HG02798 (cell line): ENCODE results near the gene CPPED1.

Experiments used
- ATAC-seq: cut with Tn5 transposase; IDR thresholded peaks from one replicate; pipeline ENCODE4 v1.9.1; 2021; ENCODE audit warnings: mild to moderate bottlenecking; ENCODE audit not compliant: unreplicated experiment, poor library complexity

CPPED1 gene

DNA sequence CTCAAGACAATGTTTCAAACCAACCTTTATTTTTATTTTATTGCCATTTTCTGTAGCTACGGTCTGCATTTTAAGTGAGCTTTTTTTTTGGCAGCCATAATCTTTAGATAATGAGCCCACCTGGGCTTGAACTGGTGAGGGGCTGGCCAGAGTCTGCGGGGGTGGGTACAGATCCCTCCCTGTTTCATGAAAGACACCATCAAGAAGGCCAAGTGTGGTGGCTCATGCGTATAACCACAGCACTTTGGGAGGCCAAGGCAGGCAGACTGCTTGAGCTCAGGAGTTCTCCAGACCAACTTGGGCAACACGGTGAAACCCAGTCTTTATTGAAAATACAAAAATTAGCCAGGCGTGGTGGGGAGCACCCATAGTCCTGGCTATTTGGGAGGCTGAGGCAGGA is 113.7 kb downstream of the CPPED1 start:
- ATAC-seq, result no peak

DNA sequence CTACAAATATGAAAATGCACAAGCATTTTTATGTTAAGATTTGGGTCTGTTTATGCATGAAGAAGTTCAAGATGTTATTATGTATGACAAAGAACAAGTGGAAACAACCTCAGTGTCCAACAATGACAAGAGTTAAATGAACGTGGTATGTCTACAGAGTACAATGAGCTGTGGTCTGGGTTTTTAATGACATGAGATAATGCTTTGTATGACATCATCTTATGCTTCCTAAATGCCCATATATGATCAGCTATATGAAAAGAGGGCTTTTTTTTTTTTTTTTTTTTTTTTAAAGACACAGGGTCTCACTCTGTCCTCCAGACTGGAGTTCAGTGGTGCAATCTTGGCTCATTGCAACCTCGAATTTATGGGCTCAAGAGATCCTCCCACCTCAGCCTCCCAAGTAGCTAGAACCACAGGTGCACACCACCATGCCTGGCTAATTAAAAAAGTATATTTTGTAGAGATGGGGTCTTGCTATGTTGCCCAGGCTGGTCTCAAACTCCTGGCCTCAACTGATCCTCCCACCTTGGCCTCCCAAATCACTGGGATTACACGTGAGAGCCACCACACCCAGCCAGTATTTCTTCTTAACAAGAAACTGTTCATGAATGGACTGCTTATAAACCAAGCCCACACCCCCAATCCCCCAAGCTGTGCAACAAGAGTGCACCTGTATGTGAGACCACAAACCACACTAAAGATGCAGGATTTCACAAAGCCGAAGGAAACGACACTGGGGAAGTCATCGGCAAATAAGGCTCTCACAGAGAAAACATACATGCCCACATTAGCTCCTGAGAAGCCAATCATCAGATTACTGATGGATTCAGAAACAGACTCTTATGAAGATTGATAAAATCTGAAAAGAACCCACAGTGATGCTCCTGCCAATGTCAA is 114.5 kb downstream of the CPPED1 start:
- ATAC-seq, result no peak

DNA sequence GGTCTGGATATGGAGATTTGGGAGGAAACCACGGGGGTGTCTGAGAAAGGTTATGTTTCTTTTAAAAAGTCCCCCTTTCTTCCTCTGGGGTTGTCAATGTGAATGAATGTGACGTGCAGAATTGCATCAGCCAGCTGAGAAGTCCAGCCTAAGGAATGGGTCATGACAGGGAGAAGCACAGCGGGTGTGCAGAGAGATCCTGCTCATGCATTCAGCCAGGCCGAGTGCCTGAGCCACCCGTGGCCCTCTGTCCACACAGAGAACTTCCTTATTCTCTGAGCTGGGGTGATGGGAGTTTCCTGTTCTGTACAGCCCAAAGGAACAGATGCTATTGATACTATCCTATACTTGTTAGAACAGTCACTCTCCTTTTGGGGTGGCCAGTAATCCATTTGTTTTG is 117.9 kb downstream of the CPPED1 start:
- no peak for ATAC-seq

DNA sequence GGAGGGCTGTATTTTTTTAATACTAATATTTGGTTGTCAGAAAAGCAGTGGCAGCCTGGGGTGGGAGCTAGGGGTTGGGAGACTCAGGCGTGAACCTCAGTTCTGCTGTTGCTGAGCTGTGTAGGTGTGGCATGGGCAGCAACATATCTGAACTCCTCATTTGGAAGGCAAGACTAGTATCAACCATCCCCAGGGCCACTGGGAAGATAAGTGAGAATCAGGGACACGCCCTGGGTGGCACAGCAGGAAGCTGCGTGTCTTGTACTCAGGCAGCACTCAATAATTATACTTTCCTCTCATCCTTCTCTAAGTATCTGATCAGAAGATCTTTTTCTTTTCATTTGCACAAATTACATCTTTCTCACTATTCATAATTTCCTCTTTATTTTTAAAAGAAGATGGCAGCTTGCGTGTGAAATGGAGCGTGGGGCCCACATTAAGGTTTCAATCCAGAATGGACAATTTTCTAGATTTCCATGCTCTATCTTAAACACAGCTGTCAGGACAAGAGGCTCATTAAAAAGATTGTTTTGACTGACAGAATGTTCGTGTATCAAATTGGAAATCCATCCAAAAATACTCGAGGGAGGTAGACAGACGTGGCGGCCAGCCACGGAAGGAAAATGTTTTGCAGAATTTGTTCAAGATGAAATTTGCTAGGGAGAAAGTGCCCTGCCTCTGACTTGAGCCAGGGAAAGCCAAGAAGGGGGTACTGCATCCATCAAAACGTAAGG is 121.1 kb downstream of the CPPED1 start:
- ATAC-seq, result no peak

DNA sequence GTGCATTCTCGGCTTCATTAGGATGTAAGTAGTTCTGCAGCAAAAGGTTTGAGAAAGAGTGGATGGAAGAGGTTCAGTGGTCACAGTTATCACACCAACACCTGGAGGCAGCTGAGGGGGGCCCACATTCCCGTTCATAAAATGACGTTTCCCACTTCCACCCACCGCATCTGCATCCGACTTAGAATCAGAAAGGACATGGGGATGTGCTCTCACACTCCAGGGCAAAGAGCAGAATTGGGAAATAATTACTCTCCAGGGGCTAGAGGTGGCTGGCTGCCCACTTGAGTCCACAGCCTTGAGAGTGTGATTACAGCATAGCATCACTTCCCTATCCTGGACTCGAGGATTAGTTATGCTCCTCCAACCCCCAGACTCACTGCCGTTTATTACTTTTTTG is 122.0 kb downstream of the CPPED1 start:
- ATAC-seq, result no peak

DNA sequence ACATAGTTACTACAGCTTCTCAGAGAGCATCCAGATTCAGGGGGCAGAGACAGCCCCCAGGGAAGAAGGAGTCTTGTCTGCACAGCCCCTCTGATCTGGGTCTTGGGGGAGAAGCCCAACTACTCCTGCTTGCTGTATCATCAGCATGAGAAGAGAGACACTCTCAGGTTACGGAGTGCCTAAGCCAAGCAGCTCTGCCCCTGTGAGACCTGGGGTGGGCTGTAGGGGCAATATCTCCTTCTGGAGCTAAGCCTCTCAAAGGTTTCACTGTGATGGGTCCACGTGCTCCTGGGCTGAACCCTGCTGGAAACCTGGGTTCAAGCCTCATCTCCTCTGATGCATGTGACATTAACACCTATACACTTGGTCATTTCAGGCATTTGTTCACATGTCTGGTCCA is 123.2 kb downstream of the CPPED1 start:
- no peak for ATAC-seq

DNA sequence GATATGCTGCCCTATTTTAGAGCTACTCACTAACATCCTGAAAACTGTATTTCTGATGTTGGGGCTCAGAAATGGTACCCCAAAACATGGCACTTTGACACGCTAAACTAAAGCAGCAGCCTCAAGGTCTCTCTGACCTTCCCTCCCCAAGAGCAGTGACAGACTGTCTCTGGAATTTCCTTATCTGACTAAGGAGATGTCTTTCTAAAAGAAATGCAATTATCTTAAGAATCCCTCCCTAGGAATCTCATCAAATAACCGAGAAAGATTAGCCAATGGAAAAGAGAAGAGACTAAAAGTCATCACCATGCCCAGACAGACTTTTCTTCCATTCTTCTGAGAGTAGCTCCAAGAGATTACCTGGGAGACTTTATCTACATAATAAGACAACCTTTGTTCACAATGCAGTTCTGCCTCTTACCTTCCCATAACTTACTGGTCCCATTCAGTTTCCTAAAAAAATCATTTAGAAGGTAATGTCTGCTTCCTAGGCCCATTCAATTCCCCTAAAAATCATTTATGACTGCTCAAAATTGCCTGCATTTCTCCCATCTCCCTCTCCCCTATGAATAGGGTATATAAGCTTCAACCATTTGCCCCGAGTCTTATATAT is 123.9 kb downstream of the CPPED1 start:
- ATAC-seq, result no peak

DNA sequence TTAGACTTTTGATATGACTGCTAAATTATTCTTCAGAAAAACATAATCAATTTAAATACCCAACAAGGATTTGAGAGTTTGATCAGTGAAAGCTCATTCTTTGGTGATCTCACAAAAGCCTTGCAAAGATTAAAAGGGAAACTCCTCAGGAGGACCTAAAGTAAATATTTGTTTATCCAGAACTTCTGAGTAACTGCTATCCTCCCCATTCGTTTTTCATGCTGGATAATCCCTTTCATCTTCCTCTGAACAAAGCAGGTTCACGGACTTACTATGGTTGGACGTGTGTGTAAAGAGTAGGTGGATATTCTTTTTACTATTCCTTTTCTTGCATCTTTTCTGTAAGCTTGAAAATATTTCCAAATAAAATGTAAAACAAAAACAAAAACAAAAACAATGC is 124.7 kb downstream of the CPPED1 start:
- ATAC-seq, result no peak

DNA sequence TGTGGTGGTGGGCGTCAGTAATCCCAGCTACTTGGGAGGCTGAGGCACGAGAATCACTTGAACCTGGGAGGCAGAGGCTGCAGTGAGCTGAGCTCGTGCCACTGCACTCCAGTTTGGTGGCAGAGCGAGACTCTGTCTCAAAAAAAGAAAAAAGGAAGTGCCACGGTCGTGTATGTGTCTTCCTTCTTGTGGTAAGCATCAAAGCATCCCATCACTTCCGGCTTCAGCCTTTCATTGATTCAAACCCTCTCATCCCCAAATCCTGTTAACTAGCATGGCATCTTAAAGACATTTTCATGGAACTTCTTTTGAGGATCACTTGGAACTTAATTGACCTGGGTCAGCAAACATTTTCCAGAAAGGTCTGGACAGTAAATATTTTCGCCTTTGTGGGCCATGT is 126.2 kb downstream of the CPPED1 start:
- ATAC-seq, result no peak

DNA sequence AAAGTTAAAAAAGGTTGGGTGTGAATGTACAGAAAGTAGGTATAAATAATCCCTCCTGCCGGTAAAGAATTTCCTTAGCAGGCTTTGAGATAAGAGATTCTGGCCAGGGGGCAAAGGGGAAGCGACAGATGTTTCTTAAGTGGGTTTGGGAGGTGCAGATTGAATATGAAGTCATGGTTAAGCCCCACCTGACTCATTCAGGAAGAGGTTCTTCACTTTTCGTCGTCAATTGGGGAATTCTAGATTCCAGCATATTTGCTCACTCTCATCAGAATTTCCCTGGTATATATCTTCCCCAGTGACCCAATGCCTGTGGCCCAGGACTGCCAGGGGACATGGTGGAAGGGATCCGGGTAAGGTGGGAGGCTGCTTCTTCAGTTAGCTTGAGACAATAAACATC is 127.8 kb downstream of the CPPED1 start:
- ATAC-seq, result no peak

DNA sequence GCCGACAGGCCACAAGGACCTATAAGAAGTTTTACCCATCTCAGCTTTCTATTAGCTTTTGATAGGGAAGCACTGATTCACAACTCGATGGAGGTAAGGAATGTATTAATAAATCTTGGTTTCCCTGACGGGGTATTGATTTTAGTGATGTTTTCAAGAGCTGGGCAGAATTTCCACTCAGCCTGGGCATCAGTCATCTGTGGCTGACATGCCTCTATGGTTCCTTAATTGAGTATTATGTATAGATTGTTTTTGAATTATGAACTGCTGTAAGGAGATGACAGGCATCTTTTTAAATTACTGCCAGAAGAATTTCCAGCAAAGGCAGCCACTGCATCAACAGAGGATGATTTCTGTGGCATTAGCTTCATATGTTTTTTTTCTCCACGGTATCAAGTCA is 128.6 kb downstream of the CPPED1 start:
- ATAC-seq, result no peak

DNA sequence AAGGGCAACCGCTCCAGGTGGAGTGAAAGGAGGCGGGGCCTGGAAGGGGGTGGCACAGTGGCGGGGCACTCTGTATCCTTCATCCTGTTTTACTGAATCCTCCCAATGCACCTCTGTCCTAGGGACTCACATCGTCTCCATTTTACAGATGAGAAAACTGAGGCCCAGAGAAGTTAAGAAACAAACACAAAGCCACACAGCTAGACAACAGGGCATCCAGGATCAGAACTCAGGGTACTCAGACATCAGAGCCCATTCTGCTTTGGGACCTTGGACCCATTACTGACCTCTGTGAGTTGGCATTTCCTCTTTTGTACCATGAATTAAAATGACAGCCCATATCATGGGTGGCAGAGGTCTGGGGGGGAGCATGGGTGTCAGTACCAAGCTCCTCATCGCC is 129.2 kb downstream of the CPPED1 start:
- no peak for ATAC-seq

DNA sequence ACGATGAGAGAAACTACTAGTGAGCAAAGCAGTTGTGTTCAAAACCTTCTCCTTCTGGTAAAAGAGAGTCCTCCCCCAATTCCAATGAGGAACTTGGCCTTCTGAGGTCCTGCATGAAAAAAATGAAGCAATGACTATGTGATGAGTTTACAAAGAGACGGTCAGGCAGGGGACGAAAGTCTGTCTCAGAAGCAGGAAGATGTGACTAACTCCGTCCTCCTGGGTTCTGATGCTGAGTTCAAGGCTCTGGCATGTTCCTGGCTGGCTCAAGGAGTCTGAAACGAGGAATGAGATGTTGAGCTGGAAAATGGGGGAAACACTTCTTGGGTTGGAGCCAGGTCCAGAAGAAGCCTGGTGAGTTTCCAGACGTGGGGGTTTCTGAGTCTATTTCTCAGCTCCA is 129.6 kb downstream of the CPPED1 start:
- no peak for ATAC-seq

DNA sequence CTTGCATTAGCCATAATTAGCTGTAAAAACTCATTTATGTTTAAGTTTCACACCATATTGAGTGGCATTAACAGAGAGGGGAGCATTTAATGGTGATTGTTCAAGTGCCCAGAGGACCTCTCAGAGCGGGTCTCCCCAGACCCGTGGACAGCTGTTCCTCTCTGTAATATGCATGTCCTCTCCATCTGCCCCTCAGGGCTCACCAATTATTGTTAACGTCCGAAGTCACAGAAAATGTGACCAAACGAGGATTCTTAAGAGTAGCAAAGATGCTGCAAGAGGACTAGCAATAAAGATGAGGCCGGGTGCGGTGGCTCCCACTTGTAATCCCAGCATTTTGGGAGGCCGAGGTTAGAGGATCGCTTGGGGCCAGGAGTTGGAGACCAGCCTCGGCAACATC is 130.2 kb downstream of the CPPED1 start:
- ATAC-seq, result no peak

DNA sequence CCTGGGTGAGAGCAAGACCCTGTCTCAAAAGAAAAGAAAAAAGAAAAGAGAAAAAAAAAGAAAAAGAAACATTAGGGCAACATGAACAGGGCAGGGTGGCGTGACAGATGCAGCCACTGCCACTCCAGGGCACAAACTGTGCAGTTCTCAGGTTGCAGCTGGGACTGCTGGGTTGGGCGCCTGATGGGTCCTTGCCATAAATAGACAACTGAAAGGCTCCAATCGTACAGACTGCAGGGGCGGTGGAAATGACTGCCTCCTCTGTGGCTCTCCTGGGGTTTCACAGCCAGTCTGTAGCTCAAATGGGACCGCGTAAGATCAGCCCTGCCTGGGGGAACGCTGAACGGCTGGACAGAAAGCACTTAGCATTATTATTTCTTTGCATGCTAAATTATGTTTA is 130.7 kb downstream of the CPPED1 start:
- no peak for ATAC-seq

DNA sequence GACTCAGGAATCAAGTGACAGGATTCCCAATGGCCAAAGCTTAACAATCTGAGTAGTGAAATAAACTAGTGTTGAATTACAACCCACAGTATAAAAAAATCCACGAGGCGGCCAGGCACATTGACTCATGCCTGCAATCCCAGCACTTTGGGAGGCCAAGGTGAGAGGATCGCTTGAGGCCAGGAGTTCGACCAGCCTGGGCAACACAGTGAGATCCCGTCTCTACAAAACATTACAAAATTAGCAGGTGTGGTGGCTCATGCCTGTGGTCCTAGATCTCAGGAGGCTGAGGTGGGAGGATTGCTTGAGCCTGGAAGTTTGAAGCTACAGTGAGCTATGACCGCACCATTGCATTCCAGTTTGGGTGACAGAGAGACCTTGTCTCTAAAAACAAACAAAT is 133.8 kb downstream of the CPPED1 start:
- no peak for ATAC-seq

DNA sequence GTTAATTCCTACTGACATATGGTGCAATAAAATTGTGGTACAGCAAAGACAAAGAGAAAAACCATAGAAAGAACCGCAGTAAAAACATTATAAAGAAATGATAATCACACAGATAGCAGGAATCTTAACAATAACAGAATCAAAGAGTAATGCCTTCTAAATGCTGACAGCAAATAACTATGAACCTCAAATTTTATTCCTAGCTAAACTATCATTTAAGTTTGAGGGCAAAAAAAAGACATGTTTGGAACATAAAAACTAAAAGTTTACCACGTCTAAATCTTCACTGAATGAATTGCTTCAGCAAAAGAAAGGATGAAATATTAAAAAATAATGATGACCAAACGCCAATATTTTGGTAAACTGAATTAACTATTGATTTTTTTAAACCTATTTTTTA is 135.8 kb downstream of the CPPED1 start:
- ATAC-seq, result no peak

DNA sequence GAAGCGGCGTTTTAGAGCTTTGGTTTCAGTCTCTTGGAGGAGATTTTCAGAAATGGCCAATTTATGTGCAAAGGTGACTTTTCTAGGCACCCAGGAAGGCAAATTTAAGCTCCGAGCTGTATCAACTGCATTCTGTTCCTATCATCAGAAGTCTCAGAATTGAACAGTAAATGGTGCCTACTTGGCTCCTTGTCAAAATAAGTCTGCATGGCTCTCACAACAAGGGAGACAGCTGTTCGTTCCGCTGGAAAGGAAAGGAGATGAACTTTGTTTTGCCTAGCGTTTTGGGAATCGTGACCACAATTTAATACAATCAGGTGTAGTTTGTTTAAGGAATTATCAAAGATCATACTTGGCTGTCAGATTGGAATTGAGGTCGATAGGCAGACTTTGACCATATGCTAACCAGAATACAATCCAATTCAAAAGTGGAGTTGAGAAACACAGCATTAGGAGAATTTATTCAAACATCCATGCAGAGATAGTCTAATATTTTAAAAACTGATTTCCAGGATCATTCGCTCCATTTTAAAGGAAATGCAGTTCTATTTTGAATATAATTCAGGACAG is 139.4 kb downstream of the CPPED1 start:
- ATAC-seq, result no peak

DNA sequence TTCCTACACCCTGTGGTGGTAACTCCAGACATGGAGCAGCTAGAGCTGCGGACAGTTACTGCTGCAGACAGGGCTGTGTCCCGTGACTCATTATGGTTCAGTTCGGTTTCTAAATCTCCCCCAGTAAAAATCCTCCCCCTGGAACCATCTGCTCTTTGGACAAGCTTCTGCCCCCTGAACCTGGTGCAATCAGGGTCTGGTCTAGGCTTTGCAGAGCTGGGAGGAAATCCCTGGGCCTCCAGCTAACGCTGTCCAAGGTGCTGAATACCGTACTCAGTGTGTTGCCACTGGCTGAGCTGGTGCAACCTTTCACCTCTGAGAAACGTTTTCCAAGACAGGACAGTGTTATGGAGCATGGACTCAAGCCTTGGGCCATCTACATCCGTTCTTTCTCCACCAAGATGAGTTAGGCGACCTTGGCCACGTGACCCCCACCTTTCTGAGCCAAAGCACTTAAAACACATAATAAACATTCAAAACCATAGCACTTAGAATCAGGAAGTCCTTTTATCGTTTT is 142.0 kb downstream of the CPPED1 start:
- no peak for ATAC-seq

DNA sequence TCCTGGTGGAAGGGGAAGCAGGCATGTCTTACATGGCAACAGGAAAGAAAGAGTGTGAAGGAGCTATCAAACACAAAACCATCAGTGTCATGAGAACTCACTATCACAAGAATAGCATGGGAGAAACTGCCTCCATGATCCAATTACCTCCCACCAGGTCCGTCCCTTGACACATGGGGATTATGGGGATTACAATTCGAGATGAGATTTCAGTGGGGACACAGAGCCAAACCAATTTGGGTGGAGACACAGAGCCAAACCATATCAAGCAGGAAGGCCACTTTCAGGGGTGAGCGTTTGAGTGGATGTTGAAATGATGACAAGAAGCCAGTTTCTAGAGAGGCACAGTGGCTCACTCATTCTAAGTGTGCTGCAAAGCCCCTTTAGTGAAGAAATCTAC is 143.8 kb downstream of the CPPED1 start:
- no peak for ATAC-seq

DNA sequence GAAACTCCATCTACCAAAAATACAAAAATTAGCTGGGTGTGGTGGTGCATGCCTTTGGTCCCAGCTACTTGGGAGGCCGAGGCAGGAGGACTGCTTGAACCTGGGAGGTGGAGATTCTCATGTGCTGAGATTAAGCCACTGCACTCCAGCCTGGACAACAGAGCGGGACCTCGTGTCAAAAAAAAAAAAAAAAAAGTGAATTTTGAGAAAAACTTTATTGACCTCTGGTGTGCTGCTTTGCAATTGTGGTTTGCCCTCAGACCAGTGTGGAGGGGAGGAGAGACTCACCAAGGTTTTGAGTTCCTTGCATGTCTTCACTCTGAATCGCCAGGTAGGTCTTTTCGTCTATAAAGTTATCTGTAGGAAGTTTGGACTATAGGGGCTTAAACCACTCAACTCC is 145.2 kb downstream of the CPPED1 start:
- no peak for ATAC-seq
